Upper lobe of left lung (tissue), 6 donors: Measurements from ENCODE around the gene ANKRD62. TPM values are rescaled to one million over a fixed set of nuclear protein-coding genes. Genes with fewer than 3 reads are reported as not detected.
A peak's percentile ranks its signal among the peaks of the same experiment; 100 is the strongest.

Source experiments
- ATAC-seq, 2 donors: fragments of 200-7000 bp; cut with Tn5 transposase; one replicate each; pipeline ENCODE4 v1.9.1; 2022; ENCODE audit warnings: mild to moderate bottlenecking in 2 of 2, moderate library complexity in 2 of 2; ENCODE audit not compliant: low FRiP score in 2 of 2
- DNase-seq, 2 donors: peaks; one replicate each; pipeline ENCODE4 v3.0.0-alpha.2; 2019 to 2020
- H3K27ac ChIP-seq, 4 donors: fragments of 200-600 bp; sonication (generic); one replicate each; pipeline ENCODE4 v1.5.1; 2016 to 2019
- H3K27me3 ChIP-seq, 4 donors: fragments of 200-600 bp; sonication (generic); one replicate each; pipeline ENCODE4 v1.5.1; 2017 to 2019
- H3K36me3 ChIP-seq, 4 donors: fragments of 200-600 bp; sonication (generic); one replicate each; pipeline ENCODE4 v1.5.1; 2016 to 2019
- H3K4me1 ChIP-seq, 4 donors: fragments of 200-600 bp; sonication (generic); one replicate each; pipeline ENCODE4 v1.5.1; 2018 to 2019
- H3K4me3 ChIP-seq, 4 donors: fragments of 200-600 bp; sonication (generic); one replicate each; pipeline ENCODE4 v1.5.1; 2017 to 2019; ENCODE audit warnings: mild to moderate bottlenecking in 2 of 4, moderate library complexity in 1 of 4
- H3K9me3 ChIP-seq, 4 donors: fragments of 200-600 bp; sonication (generic); one replicate each; pipeline ENCODE4 v1.5.1; 2018 to 2019
- CTCF ChIP-seq, 6 experiments: fragments of 450-650 bp in 4 of 6; fragments of 200-600 bp in 2 of 6; sonication (generic) in 2 of 6; IDR thresholded peaks; one replicate each; pipeline ENCODE4 v1.5.1; 2016 to 2019; ENCODE audit warnings: antibody characterized with exemption in 6 of 6
- EP300 ChIP-seq, 4 donors: sonication (generic); formaldehyde crosslinking; IDR thresholded peaks; one replicate each; pipeline ENCODE4 v1.5.1; 2017; ENCODE audit warnings: antibody characterized with exemption in 4 of 4, control low read depth in 2 of 4
- POLR2A ChIP-seq, 4 donors: fragments of 450-650 bp; IDR thresholded peaks; one replicate each; pipeline ENCODE4 v1.5.1; 2016 to 2017; ENCODE audit warnings: antibody characterized with exemption in 4 of 4, mild to moderate bottlenecking in 2 of 4
- POLR2AphosphoS5 ChIP-seq, 2 donors: sonication (generic); formaldehyde crosslinking; IDR thresholded peaks; one replicate each; pipeline ENCODE4 v1.5.1; 2017; ENCODE audit warnings: antibody characterized with exemption in 2 of 2
- WGBS, 2 donors: methylation state at CpG; one replicate each; pipeline ENCODE4 v1.1.5; 2017 to 2018; 5-methylcytosine and 5-hydroxymethylcytosine counted together
- total RNA-seq, 6 donors: library from RNA; depleted of rRNA in 4 of 6; stranded (reverse); fragments of >200 nt in 4 of 6; gene quantifications; one replicate each; pipeline versions ENCODE4 v1.1.0 to v1.2.1, GENCODE V29; 2016 to 2021
- donor health status: DM: no; HTN: no; CAD: no; lungs with moderate emphysema.
- donor health status: DM: no; HTN: yes; CAD: no; lungs with severe emphysema.

The ANKRD62 gene
- total RNA-seq, 6 donors from 2014 or later = 0.30 to 6.3 (median 0.40) TPM; not detected in 3

GRCh38 chr18:12048010-12048826 is 45.4 kb upstream of the ANKRD62 start:
- 80 to 87% methylated on average over 6 to 20 of the region's 20 CpGs for WGBS, 2 donors
- Histone ChIP-seq H3K9me3 (no peaks in the 10 kb centered on the region), H3K27me3 (no peaks in the 10 kb centered on the region), H3K4me1 (no peaks in the 10 kb centered on the region), H3K36me3 (no peaks in the 10 kb centered on the region), H3K27ac (no peak overlapping the region), H3K4me3 (no peak overlapping the region)
- peak in 1 of 2 donors; percentile 68 for DNase-seq
- no peak for TF ChIP-seq POLR2A (IDR thresholded peaks at IDR 0.05)
- TF ChIP-seq POLR2AphosphoS5 (IDR thresholded peaks at IDR 0.05) = no peak
- no peak for TF ChIP-seq EP300 (IDR thresholded peaks at IDR 0.05)
- TF ChIP-seq CTCF (IDR thresholded peaks at IDR 0.05) = no peak
- ATAC-seq = peak in 1 of 2 donors; percentile 9

GRCh38 chr18:12048827-12049175 is 44.8 kb upstream of the ANKRD62 start:
- WGBS, 2 donors = 62 to 73% methylated on average over 2 of the region's 2 CpGs
- no peak overlapping the region for H3K4me3 ChIP-seq
- H3K4me1 ChIP-seq = no peaks in the 10 kb centered on the region
- ATAC-seq (no peak), DNase-seq (no peak)
- no peak overlapping the region for H3K27ac ChIP-seq
- H3K36me3 ChIP-seq = no peaks in the 10 kb centered on the region
- H3K27me3 ChIP-seq = no peaks in the 10 kb centered on the region
- TF ChIP-seq EP300 (IDR thresholded peaks at IDR 0.05) = no peak
- no peaks in the 10 kb centered on the region for H3K9me3 ChIP-seq

- H3K27me3 ChIP-seq = no peaks in the 10 kb centered on the region
- no peaks in the 10 kb centered on the region for H3K9me3 ChIP-seq
- ATAC-seq = no peak
- no peaks in the 10 kb centered on the region for H3K36me3 ChIP-seq
- no peak for TF ChIP-seq EP300 (IDR thresholded peaks at IDR 0.05)
- TF ChIP-seq POLR2A (IDR thresholded peaks at IDR 0.05) = no peak
- no peak for TF ChIP-seq POLR2AphosphoS5 (IDR thresholded peaks at IDR 0.05)
- TF ChIP-seq CTCF (IDR thresholded peaks at IDR 0.05) = no peak
- no peaks in the 10 kb centered on the region for H3K4me1 ChIP-seq
- DNase-seq = peak in 1 of 2 donors; percentile 28
- 49 to 57% methylated on average over 9 of the region's 9 CpGs for WGBS, 2 donors
- no peak overlapping the region for H3K4me3 ChIP-seq
- H3K27ac ChIP-seq = no peak overlapping the region
These were observed 43.4 kb upstream of the ANKRD62 start for GRCh38 chr18:12049978-12050811.

- Histone ChIP-seq H3K4me1 (no peaks in the 10 kb centered on the region), H3K36me3 (no peaks in the 10 kb centered on the region), H3K27ac (no peak overlapping the region), H3K27me3 (no peaks in the 10 kb centered on the region), H3K9me3 (no peaks in the 10 kb centered on the region), H3K4me3 (no peak overlapping the region)
- 70 to 75% methylated on average over 3 of the region's 3 CpGs for WGBS, 2 donors
- TF ChIP-seq EP300 (IDR thresholded peaks at IDR 0.05) = no peak
- no peak for TF ChIP-seq POLR2A (IDR thresholded peaks at IDR 0.05)
- TF ChIP-seq CTCF (IDR thresholded peaks at IDR 0.05) = no peak
- no peak for TF ChIP-seq POLR2AphosphoS5 (IDR thresholded peaks at IDR 0.05)
- ATAC-seq = no peak
- DNase-seq = no peak
These were observed 40.8 kb upstream of the ANKRD62 start for GRCh38 chr18:12052866-12053265.

- H3K36me3 ChIP-seq = no peaks in the 10 kb centered on the region
- 35 to 37% methylated on average over 2 of the region's 2 CpGs for WGBS, 2 donors
- H3K9me3 ChIP-seq = no peaks in the 10 kb centered on the region
- H3K27me3 ChIP-seq = no peaks in the 10 kb centered on the region
- ATAC-seq = no peak
- no peaks in the 10 kb centered on the region for H3K4me1 ChIP-seq
- no peak for DNase-seq
- H3K27ac ChIP-seq = no peak overlapping the region
- no peak overlapping the region for H3K4me3 ChIP-seq
- TF ChIP-seq POLR2A (IDR thresholded peaks at IDR 0.05) (no peak), POLR2AphosphoS5 (IDR thresholded peaks at IDR 0.05) (no peak), CTCF (IDR thresholded peaks at IDR 0.05) (no peak), EP300 (IDR thresholded peaks at IDR 0.05) (no peak)
These were observed 40.4 kb upstream of the ANKRD62 start for GRCh38 chr18:12053289-12053688.
